Ovary (tissue), 9 donors: ENCODE data around the gene TXK. TPM values are rescaled to one million over a fixed set of nuclear protein-coding genes. Genes with fewer than 3 reads are reported as not detected.

Experiments
- DNase-seq, 5 donors: peaks; one replicate each; pipeline ENCODE4 v3.0.0-alpha.2; 2019 to 2020
- H3K27ac ChIP-seq, 2 donors: fragments of 200-600 bp; one replicate each; pipeline versions ENCODE4 v1.5.1 to v1.8.0; 2019 to 2022
- H3K27me3 ChIP-seq: fragments of 200-600 bp; one replicate; pipeline ENCODE4 v1.8.0; 2022
- H3K36me3 ChIP-seq: fragments of 200-600 bp; sonication (generic); one replicate; pipeline ENCODE4 v1.5.1; 2019
- H3K4me1 ChIP-seq: one replicate; pipeline ENCODE4 v1.8.1; 2013; ENCODE audit warnings: mild to moderate bottlenecking, moderate library complexity; ENCODE audit not compliant: insufficient read depth
- H3K4me3 ChIP-seq: fragments of 200-600 bp; sonication (generic); one replicate; pipeline ENCODE4 v1.5.1; 2017
- H3K9me3 ChIP-seq, 2 donors: fragments of 200-600 bp in 1 of 2; sonication (generic) in 1 of 2; one replicate each; pipeline versions ENCODE4 v1.5.1 to v1.8.1; 2013 to 2019; ENCODE audit warnings: mild to moderate bottlenecking in 1 of 2, moderate library complexity in 1 of 2
- EP300 ChIP-seq: sonication (generic); formaldehyde crosslinking; IDR thresholded peaks from one replicate; pipeline ENCODE4 v1.6.1; 2017; ENCODE audit warnings: antibody characterized with exemption
- POLR2A ChIP-seq: fragments of 450-650 bp; IDR thresholded peaks from one replicate; pipeline ENCODE4 v1.6.1; 2017; ENCODE audit warnings: antibody characterized with exemption, mild to moderate bottlenecking, moderate library complexity
- WGBS, 3 donors: extraction: QIAGEN DNeasy Blood & Tissue Kit in 1 of 3; methylation state at CpG; one replicate each; pipeline versions ENCODE4 v1.1.5 to v1.1.7; 2013 to 2017; 5-methylcytosine and 5-hydroxymethylcytosine counted together
- intact Hi-C, 4 donors: fragments of 100-400 bp; cut with DNase I; formaldehyde crosslinking; loops; one replicate each; pipeline versions ENCODE4 v1.11.0 to v1.15.1; 2022 to 2023
- polyA plus RNA-seq, 2 donors: library from polyadenylated mRNA; stranded (reverse); fragments of 200-250 nt in 1 of 2; fragments of 350-450 nt in 1 of 2; fragmentation: Illumina TruSeq in 1 of 2; extraction: RNeasy Lipid Tissue Mini Kit (QIAGEN cat#74804) in 1 of 2; gene quantifications; one replicate each; pipeline ENCODE4 v1.2.3, GENCODE V29; 2013 to 2014
- total RNA-seq, 7 donors: library from RNA; depleted of rRNA in 2 of 7; stranded (reverse); fragments of >200 nt in 2 of 7; fragmentation: NEBNext Ultra II Directional in 3 of 7; extraction: Animal tissue kit (Norgen Biotek cat#: 25700) in 3 of 7; gene quantifications; one replicate each; pipeline versions ENCODE4 v1.1.0 to v1.2.4, GENCODE V29; 2016 to 2023
- TF ChIP-seq, protein P1 (sequence below), 3 donors: fragments of 450-650 bp in 2 of 3; fragments of 200-600 bp in 1 of 3; IDR thresholded peaks; one replicate each; pipeline versions ENCODE4 v1.5.1 to v1.8.0; 2016 to 2022; ENCODE audit warnings: antibody characterized with exemption in 3 of 3, mild to moderate bottlenecking in 1 of 3
- donor health status: DM: no; HTN: no; CAD: no; lungs with moderate emphysema.
- donor health status: DM: no; HTN: no; CAD: no.
- donor health status: Bipolar disorder and iron deficiency.
- donor health status: DM: yes; HTN: yes; CAD: no.
- donor health status: DM: no; HTN: no; CAD: no.
- donor health status: DM: yes; HTN: yes; CAD: no.

The TXK gene
- total and polyA plus RNA-seq, 9 donors: 0.11 to 2.3 (median 0.26) TPM

DNA sequence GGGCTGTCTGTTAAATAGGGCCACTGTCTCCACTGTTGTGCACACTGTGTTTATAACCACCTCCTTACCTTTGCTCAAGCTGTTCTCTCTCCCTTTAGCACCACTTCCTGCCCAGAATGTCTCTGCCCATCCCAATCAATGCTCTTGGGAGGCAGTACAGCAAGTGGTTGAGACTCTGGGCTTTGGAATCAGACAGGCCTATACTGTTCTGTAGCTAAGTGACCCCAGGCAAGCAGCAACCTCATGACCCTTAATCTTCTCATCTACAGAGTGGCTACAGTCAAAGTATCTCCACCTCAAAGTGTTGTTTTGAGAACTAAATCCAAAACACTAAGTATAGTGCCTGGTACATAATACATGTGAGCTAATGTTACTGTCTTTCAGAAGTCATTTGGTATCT is 3.8 kb upstream of the TXK start:
- DNase-seq: no peak
- H3K27ac ChIP-seq: no peak overlapping the region
- intact Hi-C loops: no loop called here
- H3K27me3 ChIP-seq: no peaks in the 10 kb centered on the region
- TF ChIP-seq EP300 (no peak), POLR2A (no peak)
- TF ChIP-seq, protein P1, sequence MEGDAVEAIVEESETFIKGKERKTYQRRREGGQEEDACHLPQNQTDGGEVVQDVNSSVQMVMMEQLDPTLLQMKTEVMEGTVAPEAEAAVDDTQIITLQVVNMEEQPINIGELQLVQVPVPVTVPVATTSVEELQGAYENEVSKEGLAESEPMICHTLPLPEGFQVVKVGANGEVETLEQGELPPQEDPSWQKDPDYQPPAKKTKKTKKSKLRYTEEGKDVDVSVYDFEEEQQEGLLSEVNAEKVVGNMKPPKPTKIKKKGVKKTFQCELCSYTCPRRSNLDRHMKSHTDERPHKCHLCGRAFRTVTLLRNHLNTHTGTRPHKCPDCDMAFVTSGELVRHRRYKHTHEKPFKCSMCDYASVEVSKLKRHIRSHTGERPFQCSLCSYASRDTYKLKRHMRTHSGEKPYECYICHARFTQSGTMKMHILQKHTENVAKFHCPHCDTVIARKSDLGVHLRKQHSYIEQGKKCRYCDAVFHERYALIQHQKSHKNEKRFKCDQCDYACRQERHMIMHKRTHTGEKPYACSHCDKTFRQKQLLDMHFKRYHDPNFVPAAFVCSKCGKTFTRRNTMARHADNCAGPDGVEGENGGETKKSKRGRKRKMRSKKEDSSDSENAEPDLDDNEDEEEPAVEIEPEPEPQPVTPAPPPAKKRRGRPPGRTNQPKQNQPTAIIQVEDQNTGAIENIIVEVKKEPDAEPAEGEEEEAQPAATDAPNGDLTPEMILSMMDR (IDR thresholded peaks at IDR 0.05): no peak
- no peak overlapping the region for H3K4me3 ChIP-seq
- H3K4me1 ChIP-seq: no peaks in the 10 kb centered on the region
- no peaks in the 10 kb centered on the region for H3K36me3 ChIP-seq
- no peaks in the 10 kb centered on the region for H3K9me3 ChIP-seq

DNA sequence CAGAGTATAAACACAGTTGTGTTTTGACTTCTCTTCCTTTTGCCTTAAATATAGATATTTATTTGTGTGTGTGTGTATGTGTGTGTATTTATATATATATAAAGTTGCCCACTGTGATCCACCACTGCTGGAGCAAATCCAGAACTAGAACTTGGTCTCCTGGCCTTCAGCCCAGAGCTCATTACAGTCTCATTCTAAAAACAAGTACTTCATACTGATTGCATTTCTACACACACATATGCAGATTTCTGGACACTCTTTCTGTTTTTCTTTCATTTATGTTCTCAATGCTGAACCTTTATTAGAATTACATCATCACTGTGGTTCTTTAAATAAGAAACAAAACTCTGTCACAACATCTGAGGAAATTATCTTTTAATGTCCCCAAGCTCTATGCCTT is 381 bp downstream of the TXK start:
- H3K9me3 ChIP-seq: no peaks in the 10 kb centered on the region
- no peak overlapping the region for H3K27ac ChIP-seq
- H3K36me3 ChIP-seq: no peaks in the 10 kb centered on the region
- no peak for DNase-seq
- TF ChIP-seq, protein P1 (IDR thresholded peaks at IDR 0.05): no peak
- TF ChIP-seq EP300 (no peak), POLR2A (no peak)
- H3K4me1 ChIP-seq: no peaks in the 10 kb centered on the region
- no peak overlapping the region for H3K4me3 ChIP-seq
- no peaks in the 10 kb centered on the region for H3K27me3 ChIP-seq
- intact Hi-C loops: no loop called here

DNA sequence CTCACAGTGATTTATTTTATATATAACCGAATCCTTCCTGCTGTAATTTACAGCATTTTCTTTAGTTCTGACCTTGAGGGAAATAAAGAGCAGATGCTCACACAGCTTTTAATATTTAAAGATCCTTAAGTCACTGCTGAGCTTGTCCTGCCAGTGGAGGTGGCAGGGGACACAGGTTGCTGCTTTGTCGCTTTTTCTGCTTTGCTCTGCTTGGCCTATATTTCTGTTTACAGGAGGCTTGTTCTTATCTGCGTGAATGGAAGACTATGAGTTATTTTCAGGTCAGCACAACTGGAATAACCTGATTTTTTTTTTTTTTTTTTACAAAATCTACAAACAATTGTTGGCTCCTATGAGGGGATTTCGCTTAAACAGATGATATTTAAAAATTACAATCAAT is 2.3 kb downstream of the TXK start:
- WGBS, 3 donors: 67 to 81% (median 79%) methylated on average over 4 of the region's 4 CpGs

DNA sequence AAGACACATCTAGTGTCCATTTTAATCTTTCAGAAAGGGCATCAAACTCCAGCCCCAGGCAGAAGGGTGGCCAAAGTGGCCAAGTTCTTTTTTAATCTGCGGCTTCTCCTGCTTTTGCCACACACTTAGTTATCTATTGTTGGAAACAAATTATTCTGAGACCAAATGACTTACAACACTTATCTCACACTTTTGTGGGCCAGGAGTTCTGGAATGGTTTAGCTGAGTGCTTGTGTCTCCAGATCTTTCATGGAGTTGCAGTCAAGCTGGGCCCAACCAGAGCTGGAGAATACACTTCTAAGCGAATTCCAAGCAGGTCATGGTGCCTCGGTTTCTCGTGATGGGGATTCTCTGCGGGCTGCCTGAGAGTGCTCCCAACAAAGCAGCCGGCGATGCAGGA is 4.0 kb downstream of the TXK start:
- no peak for DNase-seq
- Histone ChIP-seq H3K4me3 (no peak overlapping the region), H3K9me3 (no peaks in the 10 kb centered on the region), H3K36me3 (no peaks in the 10 kb centered on the region), H3K4me1 (no peaks in the 10 kb centered on the region), H3K27me3 (no peaks in the 10 kb centered on the region), H3K27ac (no peak overlapping the region)
- intact Hi-C loops: no loop called here
- TF ChIP-seq, protein P1 (IDR thresholded peaks at IDR 0.05): no peak
- no peak for TF ChIP-seq POLR2A
- no peak for TF ChIP-seq EP300
- 71 to 83% (median 77%) methylated on average over 7 of the region's 7 CpGs for WGBS, 3 donors

More for the DNA sequence above, 2.3 kb downstream of the TXK start:
- H3K27ac ChIP-seq: no peak overlapping the region
- no peak for DNase-seq
- H3K36me3 ChIP-seq: no peaks in the 10 kb centered on the region
- H3K4me1 ChIP-seq: no peaks in the 10 kb centered on the region
- no peaks in the 10 kb centered on the region for H3K27me3 ChIP-seq
- no peak overlapping the region for H3K4me3 ChIP-seq
- no peaks in the 10 kb centered on the region for H3K9me3 ChIP-seq
- no peak for TF ChIP-seq POLR2A
- no peak for TF ChIP-seq EP300
- TF ChIP-seq, protein P1 (IDR thresholded peaks at IDR 0.05): no peak
- intact Hi-C loops: no loop called here
